SK-N-SH (cell line): ENCODE measurements around the gene PXDN. TPM values are rescaled to one million over a fixed set of nuclear protein-coding genes. Genes with fewer than 3 reads are reported as not detected.

Source experiments
- CTCF ChIA-PET: fragments of 300-600, 350-600 bp; formaldehyde crosslinking; extraction: SDS; loops from one replicate; lab custom pipeline; 2021; lab: Yijun Ruan, JAX
- POLR2A ChIA-PET: fragments of 350-600 bp; sonication (Branson Sonifier 250); formaldehyde crosslinking; extraction: SDS; loops from one replicate; lab custom pipeline; 2020; ENCODE audit warnings: antibody characterized with exemption, inconsistent platforms; lab: Yijun Ruan, JAX
- DNase-seq: peaks from one replicate; pipeline ENCODE4 v3.0.0; 2012
- H2AFZ ChIP-seq: fragments of 200-600 bp; sonication (generic); 2 replicates; pipeline ENCODE4 v1.8.1; 2016; ENCODE audit warnings: antibody characterized with exemption, mild to moderate bottlenecking, low read depth
- H3F3A ChIP-seq: fragments of 200-600 bp; sonication (generic); replicated peaks from 2 replicates; pipeline ENCODE3; 2016; ENCODE audit warnings: antibody characterized with exemption, mild to moderate bottlenecking; ENCODE audit not compliant: insufficient read depth
- H3K27ac ChIP-seq, 2 experiments: fragments of 200-500 bp in 1 of 2; fragments of 200-600 bp in 1 of 2; sonication (Bioruptor generic) in 1 of 2; sonication (generic), shearing (Covaris generic) in 1 of 2; 2 replicates each; pipeline versions ENCODE4 v1.5.1 to v1.6.1; 2014 to 2016; ENCODE audit warnings: low read depth in 2 of 2, inconsistent platforms in 1 of 2, low read length in 1 of 2, mild to moderate bottlenecking in 1 of 2, mixed read lengths in 1 of 2
- H3K27me3 ChIP-seq: fragments of 200-600 bp; sonication (generic), shearing (Covaris generic); 2 replicates; pipeline ENCODE4 v1.6.1; 2016; ENCODE audit warnings: mixed run types; ENCODE audit not compliant: insufficient read depth
- H3K36me3 ChIP-seq, 2 experiments: fragments of 200-500 bp in 1 of 2; fragments of 200-600 bp in 1 of 2; sonication (Bioruptor generic) in 1 of 2; sonication (generic) in 1 of 2; replicated peaks in 1 of 2; 2 replicates each; pipeline versions ENCODE3 to v1.5.1; 2014 to 2016; ENCODE audit warnings: low read length in 1 of 2, mild to moderate bottlenecking in 1 of 2; ENCODE audit not compliant: insufficient read depth in 2 of 2, control insufficient read depth in 1 of 2
- H3K4me1 ChIP-seq, 2 experiments: fragments of 200-500 bp in 1 of 2; fragments of 200-600 bp in 1 of 2; sonication (Bioruptor generic) in 1 of 2; sonication (generic), shearing (Covaris generic) in 1 of 2; 2 replicates each; pipeline versions ENCODE4 v1.5.1 to v1.6.1; 2014 to 2016; ENCODE audit warnings: low read depth in 1 of 2, low read length in 1 of 2, mixed run types in 1 of 2; ENCODE audit not compliant: insufficient read depth in 2 of 2, control insufficient read depth in 1 of 2
- H3K4me2 ChIP-seq: fragments of 200-600 bp; sonication (generic), shearing (Covaris generic); 2 replicates; pipeline ENCODE4 v1.6.1; 2017; ENCODE audit warnings: mixed run types
- H3K4me3 ChIP-seq, 2 experiments: fragments of 200-500 bp in 1 of 2; fragments of 200-600 bp in 1 of 2; sonication (Bioruptor generic) in 1 of 2; sonication (generic), shearing (Covaris generic) in 1 of 2; 2 replicates each; pipeline versions ENCODE4 v1.5.1 to v1.8.1; 2014 to 2016; ENCODE audit warnings: low read depth in 2 of 2, inconsistent platforms in 1 of 2, low read length in 1 of 2, mild to moderate bottlenecking in 1 of 2, mixed read lengths in 1 of 2, moderate library complexity in 1 of 2
- H3K79me2 ChIP-seq: fragments of 200-600 bp; sonication (generic); 2 replicates; pipeline ENCODE4 v1.8.1; 2017; ENCODE audit warnings: mild to moderate bottlenecking; ENCODE audit not compliant: insufficient read depth
- H3K9ac ChIP-seq: fragments of 200-600 bp; sonication (generic); 2 replicates; pipeline ENCODE4 v1.6.1; 2017; ENCODE audit warnings: mixed run types
- H3K9me2 ChIP-seq: fragments of 200-600 bp; sonication (generic); 2 replicates; pipeline ENCODE4 v1.6.1; 2017; ENCODE audit warnings: mixed run types
- H3K9me3 ChIP-seq: fragments of 200-600 bp; sonication (generic); 2 replicates; pipeline ENCODE4 v1.6.1; 2017; ENCODE audit warnings: mixed run types, mild to moderate bottlenecking, moderate library complexity
- H4K20me1 ChIP-seq: fragments of 200-600 bp; sonication (generic); 2 replicates; pipeline ENCODE4 v1.6.1; 2017; ENCODE audit warnings: mild to moderate bottlenecking, mixed run types; ENCODE audit not compliant: insufficient read depth
- ELF1 ChIP-seq: IDR thresholded peaks from 2 replicates; pipeline ENCODE4 v1.4.0; 2012
- EP300 ChIP-seq, 2 experiments: IDR thresholded peaks; 2 replicates each; pipeline versions ENCODE4 v1.4.0 to v1.6.1; 2012; ENCODE audit warnings: borderline replicate concordance in 1 of 2, low read depth in 1 of 2, low read length in 1 of 2
- EZH2phosphoT487 ChIP-seq: fragments of 200-600 bp; sonication (generic); IDR thresholded peaks from 2 replicates; pipeline ENCODE4 v1.6.1; 2017; ENCODE audit warnings: low read depth, mixed run types, mild to moderate bottlenecking, antibody characterized with exemption, moderate library complexity, borderline replicate concordance
- FOSL2 ChIP-seq: IDR thresholded peaks from 2 replicates; pipeline ENCODE4 v1.4.0; 2012; ENCODE audit warnings: low read depth, mild to moderate bottlenecking, moderate library complexity, borderline replicate concordance
- FOXJ3 ChIP-seq: sonication (generic); formaldehyde crosslinking; IDR thresholded peaks from 2 replicates; pipeline ENCODE4 v1.5.1; 2020; ENCODE audit warnings: mild to moderate bottlenecking, missing genetic modification reagents
- FOXM1 ChIP-seq: IDR thresholded peaks from 2 replicates; pipeline ENCODE4 v1.4.0; 2012; ENCODE audit warnings: low read depth, mild to moderate bottlenecking
- GATA2 ChIP-seq: sonication (generic); formaldehyde crosslinking; IDR thresholded peaks from 2 replicates; pipeline ENCODE4 v1.5.0; 2020; ENCODE audit warnings: mild to moderate bottlenecking, missing genetic modification reagents
- IRF3 ChIP-seq: fragments of 150-350 bp; IDR thresholded peaks from 2 replicates; pipeline ENCODE4 v1.6.1; 2016; ENCODE audit warnings: mild to moderate bottlenecking, low read depth, low read length
- JUND ChIP-seq: IDR thresholded peaks from 2 replicates; pipeline ENCODE4 v1.4.0; 2012
- NRF1 ChIP-seq: IDR thresholded peaks from 2 replicates; pipeline ENCODE4 v1.6.1; 2012; ENCODE audit warnings: low read depth, mild to moderate bottlenecking, low read length
- POLR2AphosphoS5 ChIP-seq: IDR thresholded peaks from 2 replicates; pipeline ENCODE4 v1.6.1; 2012; ENCODE audit warnings: low read depth, low read length
- RAD21 ChIP-seq: IDR thresholded peaks from 2 replicates; pipeline ENCODE4 v1.6.1; 2012; ENCODE audit warnings: mild to moderate bottlenecking, low read length
- RFX5 ChIP-seq: IDR thresholded peaks from 2 replicates; pipeline ENCODE4 v1.6.1; 2012; ENCODE audit warnings: mild to moderate bottlenecking, improper control_type of control experiment, low read length
- SIN3A ChIP-seq: IDR thresholded peaks from 2 replicates; pipeline ENCODE4 v1.6.1; 2012; ENCODE audit warnings: low read depth, mild to moderate bottlenecking, low read length, moderate library complexity, borderline replicate concordance
- TAF1 ChIP-seq: IDR thresholded peaks from 2 replicates; pipeline ENCODE4 v1.6.1; 2012; ENCODE audit warnings: low read depth, mild to moderate bottlenecking, low read length, moderate library complexity, borderline replicate concordance
- TEAD4 ChIP-seq: IDR thresholded peaks from 2 replicates; pipeline ENCODE4 v1.4.0; 2012; ENCODE audit warnings: mild to moderate bottlenecking, borderline replicate concordance; ENCODE audit not compliant: insufficient read depth
- YY1 ChIP-seq: IDR thresholded peaks from 2 replicates; pipeline ENCODE4 v1.4.0; 2012; ENCODE audit warnings: low read depth, mild to moderate bottlenecking
- ZBTB33 ChIP-seq: IDR thresholded peaks from 2 replicates; pipeline ENCODE4 v1.4.0; 2012; ENCODE audit warnings: low read depth, borderline replicate concordance
- WGBS: methylation state at CpG from one replicate; pipeline ENCODE4 v1.1.6; 2017; ENCODE audit warnings: low lambda C conversion rate; 5-methylcytosine and 5-hydroxymethylcytosine counted together
- polyA plus RNA-seq, 3 experiments: library from polyadenylated mRNA; depleted of rRNA; stranded (reverse); fragments of >200 nt; gene quantifications; 2 replicates each; pipeline ENCODE4 v1.2.3, GENCODE V29; 2012
- TF ChIP-seq, protein P1 (sequence below): fragments of 150-350 bp; IDR thresholded peaks from 2 replicates; pipeline ENCODE4 v1.6.1; 2017; ENCODE audit warnings: antibody characterized with exemption, low read length, low read depth, borderline replicate concordance

The PXDN gene
- polyA plus RNA-seq, 1 of the 3 experiments (the other 2 are of a cell fraction), result 146 TPM

DNA sequence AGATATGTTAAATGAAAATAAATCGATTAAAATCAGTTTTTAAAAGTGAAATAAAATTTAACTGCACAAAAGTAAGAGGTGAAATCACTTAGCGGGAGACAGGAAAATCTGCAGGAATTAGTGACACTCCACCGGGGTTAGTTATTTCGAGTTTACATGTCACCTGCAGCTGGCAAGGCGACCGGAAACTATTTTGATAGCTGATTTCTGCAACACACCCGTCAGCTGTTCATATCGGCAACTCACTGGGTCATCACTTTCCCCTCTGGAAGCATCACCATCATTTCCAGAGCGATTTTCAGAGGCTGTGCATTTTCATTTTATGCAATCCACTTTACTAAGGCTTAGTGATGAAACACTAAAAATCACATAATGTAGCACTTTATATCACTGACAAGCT, 52.9 kb downstream of the PXDN start:
- H3K4me3 ChIP-seq, result no peak overlapping the region
- DNase-seq, result no peak
- no peak overlapping the region for H3K4me2 ChIP-seq
- H3K9ac ChIP-seq, result no peak overlapping the region
- TF ChIP-seq ZBTB33, result no peak
- TF ChIP-seq SIN3A, result no peak
- TF ChIP-seq FOSL2, result no peak
- TF ChIP-seq YY1, result no peak
- TF ChIP-seq TEAD4, result no peak
- TF ChIP-seq, protein P1, sequence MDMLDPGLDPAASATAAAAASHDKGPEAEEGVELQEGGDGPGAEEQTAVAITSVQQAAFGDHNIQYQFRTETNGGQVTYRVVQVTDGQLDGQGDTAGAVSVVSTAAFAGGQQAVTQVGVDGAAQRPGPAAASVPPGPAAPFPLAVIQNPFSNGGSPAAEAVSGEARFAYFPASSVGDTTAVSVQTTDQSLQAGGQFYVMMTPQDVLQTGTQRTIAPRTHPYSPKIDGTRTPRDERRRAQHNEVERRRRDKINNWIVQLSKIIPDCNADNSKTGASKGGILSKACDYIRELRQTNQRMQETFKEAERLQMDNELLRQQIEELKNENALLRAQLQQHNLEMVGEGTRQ, result no peak
- TF ChIP-seq RAD21, result no peak
- TF ChIP-seq GATA2 (CRISPR knock-in tag), result no peak
- TF ChIP-seq, all 33 proteins: peak for 0
- Histone ChIP-seq H2AFZ (no peak overlapping the region), H3K27ac (no peak overlapping the region; a peak in 1 of 4 replicates), H3K4me1 (peaks cover under 1 to 38% of the 10 kb centered on the region in 2 experiments; a peak in 2 of 4 replicates), H3K36me3 (peaks cover 47 to 65% of the 10 kb centered on the region in 2 experiments), H3K27me3 (no peaks in the 10 kb centered on the region), H3F3A (peaks cover 9% of the 10 kb centered on the region), H4K20me1 (peaks cover 24% of the 10 kb centered on the region), H3K9me2 (no peaks in the 10 kb centered on the region), H3K9me3 (no peaks in the 10 kb centered on the region), H3K79me2 (peaks cover 42% of the 10 kb centered on the region)
- CTCF ChIA-PET, result interaction anchor here (0.6 to 2.3 kb wide), 7 partner anchors 9 to 181 kb away, joined by 3 to 11 read pairs (median 3); no protein-coding TSS in a partner anchor
- POLR2A ChIA-PET, result no interaction called here
- WGBS, result 89% methylated on average over 9 of the region's 9 CpGs

- H3K27ac ChIP-seq, result 0 out of 4 replicates have a peak overlapping the region, but pooled peaks of 1 of the 2 experiments have one; percentile 28
- H3F3A ChIP-seq, result peaks cover 9% of the 10 kb centered on the region
- H3K36me3 ChIP-seq, result peaks cover 47 to 68% of the 10 kb centered on the region in 2 experiments
- H3K4me1 ChIP-seq, result peaks cover 12 to 48% of the 10 kb centered on the region in 2 experiments
- no peaks in the 10 kb centered on the region for H3K9me3 ChIP-seq
- H3K9me2 ChIP-seq, result no peaks in the 10 kb centered on the region
- no peak overlapping the region for H3K4me3 ChIP-seq
- WGBS, result 94% methylated on average over 10 of the region's 10 CpGs
- H3K27me3 ChIP-seq, result no peaks in the 10 kb centered on the region
- peaks cover 19% of the 10 kb centered on the region for H4K20me1 ChIP-seq
- H3K9ac ChIP-seq, result no peak overlapping the region
- POLR2A ChIA-PET, result no interaction called here
- DNase-seq, result peak; percentile 52
- peaks cover 40% of the 10 kb centered on the region for H3K79me2 ChIP-seq
- CTCF ChIA-PET, result interaction anchor here (0.7 to 2.3 kb wide), 8 partner anchors 26 to 140 kb away, joined by 3 to 11 read pairs (median 3); no protein-coding TSS in a partner anchor
- no peak overlapping the region for H2AFZ ChIP-seq
- no peak overlapping the region for H3K4me2 ChIP-seq
- no peak for TF ChIP-seq GATA2 (CRISPR knock-in tag)
- TF ChIP-seq JUND, result no peak
- no peak for TF ChIP-seq POLR2AphosphoS5
- TF ChIP-seq IRF3, result no peak
- no peak for TF ChIP-seq RFX5
- TF ChIP-seq FOXM1, result no peak
- no peak for TF ChIP-seq FOXJ3 (CRISPR knock-in tag)
- no peak for TF ChIP-seq ELF1
- TF ChIP-seq EZH2phosphoT487, result no peak
- no peak for TF ChIP-seq TAF1
- no peak for TF ChIP-seq EP300 (IDR thresholded peaks at IDR 0.05; ENCODE audit: borderline replicate concordance in 1 of 2, low read depth in 1 of 2, low read length in 1 of 2)
- no peak for TF ChIP-seq NRF1
- no peak for TF ChIP-seq SIN3A
Observed at GRCh38 chr2:1690056-1690775, 54.1 kb downstream of the PXDN start.
